ENCODE measurements around the gene DLGAP4.

DNA sequence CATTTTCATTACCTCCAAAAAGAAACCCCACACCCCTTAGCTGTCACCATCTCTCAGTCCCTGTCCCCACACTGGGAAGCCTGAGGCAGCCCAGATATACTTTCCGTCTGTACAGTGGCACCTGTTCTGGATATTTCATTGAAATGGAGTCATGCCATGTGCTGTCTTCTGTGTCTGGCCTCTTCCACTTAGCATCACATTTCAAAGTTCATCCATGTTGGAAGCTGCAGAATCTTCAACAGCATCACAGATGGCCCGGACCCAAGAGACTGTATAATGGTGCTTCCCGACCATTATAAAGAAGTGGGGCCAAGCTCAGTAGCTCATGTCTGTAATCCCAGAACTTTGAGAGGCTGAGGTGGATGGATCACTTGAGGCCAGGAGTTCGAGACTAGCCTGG lies 58.4 kb downstream of the DLGAP4 start:
- TF ChIP-seq, protein P1, sequence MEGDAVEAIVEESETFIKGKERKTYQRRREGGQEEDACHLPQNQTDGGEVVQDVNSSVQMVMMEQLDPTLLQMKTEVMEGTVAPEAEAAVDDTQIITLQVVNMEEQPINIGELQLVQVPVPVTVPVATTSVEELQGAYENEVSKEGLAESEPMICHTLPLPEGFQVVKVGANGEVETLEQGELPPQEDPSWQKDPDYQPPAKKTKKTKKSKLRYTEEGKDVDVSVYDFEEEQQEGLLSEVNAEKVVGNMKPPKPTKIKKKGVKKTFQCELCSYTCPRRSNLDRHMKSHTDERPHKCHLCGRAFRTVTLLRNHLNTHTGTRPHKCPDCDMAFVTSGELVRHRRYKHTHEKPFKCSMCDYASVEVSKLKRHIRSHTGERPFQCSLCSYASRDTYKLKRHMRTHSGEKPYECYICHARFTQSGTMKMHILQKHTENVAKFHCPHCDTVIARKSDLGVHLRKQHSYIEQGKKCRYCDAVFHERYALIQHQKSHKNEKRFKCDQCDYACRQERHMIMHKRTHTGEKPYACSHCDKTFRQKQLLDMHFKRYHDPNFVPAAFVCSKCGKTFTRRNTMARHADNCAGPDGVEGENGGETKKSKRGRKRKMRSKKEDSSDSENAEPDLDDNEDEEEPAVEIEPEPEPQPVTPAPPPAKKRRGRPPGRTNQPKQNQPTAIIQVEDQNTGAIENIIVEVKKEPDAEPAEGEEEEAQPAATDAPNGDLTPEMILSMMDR (IDR thresholded peaks at IDR 0.05; ENCODE audit: insufficient read depth, low read length, poor library complexity, severe bottlenecking), result no peak
- TF ChIP-seq EZH2phosphoT487 (conservative IDR thresholded peaks at IDR 0.05; ENCODE audit: low read length), result no peak
